Glomerular visceral epithelial cell (primary cell): ENCODE results near the gene GP1BB.
"Not testable (repeated sequence)": the region's sequence is repeated elsewhere in the genome, so short reads cannot be mapped to it uniquely, and the experiment has no call there.

Experiments
- DNase-seq: peaks from one replicate; pipeline ENCODE4 v3.0.0-alpha.2; 2016; ENCODE audit errors: extremely low spot score

Gene GP1BB

DNA sequence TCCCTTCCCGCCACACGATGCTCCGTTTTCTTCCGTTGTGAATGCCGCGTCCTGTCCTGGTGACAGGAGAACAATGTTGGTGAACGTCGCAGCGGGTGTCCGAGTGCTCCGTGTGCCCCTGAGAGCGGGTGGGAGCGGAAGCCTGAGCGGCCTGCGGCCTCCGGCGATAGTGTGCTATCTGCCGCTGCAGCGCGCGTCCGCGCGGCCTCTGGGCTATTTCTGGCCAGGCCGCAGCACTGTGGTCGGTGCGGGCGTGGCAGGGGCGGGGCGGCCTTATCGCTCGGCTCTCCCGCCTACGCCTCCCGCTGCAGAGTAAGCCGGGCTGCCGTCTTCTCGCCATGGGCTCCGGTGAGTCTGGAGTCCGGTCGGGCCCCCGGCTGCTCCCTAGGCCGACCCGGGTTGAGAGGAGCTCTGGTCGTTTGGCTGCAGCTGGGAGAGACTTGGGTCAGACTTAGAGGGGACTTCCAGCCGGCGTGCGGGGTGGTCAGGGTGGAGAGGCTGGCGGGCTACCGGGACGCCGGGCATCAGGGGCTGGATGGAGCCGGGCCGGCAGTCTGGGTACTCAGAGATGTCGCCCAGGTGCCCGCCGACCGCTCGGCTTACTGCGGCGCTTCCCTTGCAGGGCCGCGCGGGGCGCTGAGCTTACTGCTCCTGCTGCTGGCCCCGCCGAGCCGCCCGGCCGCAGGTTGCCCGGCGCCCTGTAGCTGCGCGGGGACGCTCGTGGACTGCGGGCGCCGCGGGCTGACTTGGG, at the start of gene GP1BB:
Gene GP1BB (plus strand): TSS at position 308 of the 751 bp plus-strand sequence. CDS start 31 bp downstream, at position 339.
- DNase-seq: peak; percentile 26

DNA sequence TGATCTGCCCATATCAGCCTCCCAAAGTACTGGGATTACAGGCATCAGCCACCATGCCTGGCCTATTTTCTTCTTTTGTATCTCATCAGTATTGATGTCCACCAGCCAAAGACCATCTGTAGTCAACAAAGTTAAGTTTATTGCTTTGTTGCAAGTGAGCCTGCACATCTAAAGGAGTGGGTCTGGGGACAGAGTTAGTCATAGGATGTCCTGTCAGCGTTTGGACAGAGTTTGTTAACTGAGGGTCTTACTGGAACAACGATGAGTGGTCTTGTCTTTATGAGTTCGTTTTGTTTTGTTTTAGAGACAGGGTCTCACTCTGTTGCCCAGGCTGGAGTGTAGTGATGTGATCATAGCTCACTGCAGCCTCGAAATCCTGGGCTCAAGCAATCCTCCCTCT, 49.7 kb upstream of the GP1BB start:
- DNase-seq: no peak

DNA sequence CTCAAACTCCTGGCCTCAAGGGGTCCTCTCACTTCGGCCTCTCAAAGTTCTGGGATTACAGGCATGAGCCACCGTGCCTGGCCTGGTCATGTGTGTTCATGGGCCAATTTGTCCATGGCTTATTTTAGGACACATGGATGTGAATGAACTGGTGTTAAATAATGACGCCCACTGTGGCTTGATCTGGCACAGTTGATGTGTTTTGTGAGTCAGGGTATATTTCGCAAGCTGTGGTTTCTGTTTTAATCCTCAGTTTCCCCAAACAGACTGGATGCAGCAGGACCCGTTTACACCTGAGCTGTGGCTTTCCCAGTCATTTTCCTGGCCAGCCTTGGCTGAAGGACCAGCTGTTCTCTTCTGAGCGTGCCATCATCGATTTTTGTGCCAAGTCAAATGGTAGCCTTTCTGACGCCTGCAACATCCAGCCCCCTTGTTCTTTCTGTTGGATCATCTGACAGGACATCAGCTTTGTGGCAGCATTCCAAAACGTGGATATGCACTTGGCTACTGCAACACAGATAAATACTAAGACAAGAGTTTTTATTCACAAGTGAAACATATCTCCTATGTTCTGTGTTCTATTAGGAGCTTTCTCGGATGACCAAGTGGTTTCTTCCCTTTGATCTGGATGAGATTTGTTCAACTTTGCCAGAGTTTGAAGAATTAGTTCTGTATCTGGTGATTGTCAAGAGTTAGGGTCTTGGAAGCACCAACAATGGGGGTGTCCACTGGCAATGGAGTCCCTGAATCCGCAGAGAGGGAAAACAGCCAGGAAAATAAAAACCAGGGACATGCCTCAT, 49.0 kb upstream of the GP1BB start:
- no peak for DNase-seq

DNA sequence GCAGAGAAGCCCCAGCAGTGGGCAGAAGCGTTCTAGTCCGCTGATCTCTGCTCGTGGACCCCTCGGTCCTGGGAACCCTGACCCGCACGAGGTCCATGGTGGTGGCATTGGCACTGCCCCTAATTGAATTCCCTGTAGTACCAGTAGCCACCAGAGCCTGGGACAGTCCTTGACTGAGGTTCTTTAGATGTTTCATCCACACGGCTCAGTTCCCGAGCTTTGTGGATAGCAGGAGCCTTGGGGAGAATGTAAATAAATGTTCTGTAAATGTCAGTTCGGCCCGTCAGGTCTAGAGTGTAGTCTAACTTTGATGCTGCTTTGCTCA, 48.4 kb upstream of the GP1BB start:
- DNase-seq: no peak

DNA sequence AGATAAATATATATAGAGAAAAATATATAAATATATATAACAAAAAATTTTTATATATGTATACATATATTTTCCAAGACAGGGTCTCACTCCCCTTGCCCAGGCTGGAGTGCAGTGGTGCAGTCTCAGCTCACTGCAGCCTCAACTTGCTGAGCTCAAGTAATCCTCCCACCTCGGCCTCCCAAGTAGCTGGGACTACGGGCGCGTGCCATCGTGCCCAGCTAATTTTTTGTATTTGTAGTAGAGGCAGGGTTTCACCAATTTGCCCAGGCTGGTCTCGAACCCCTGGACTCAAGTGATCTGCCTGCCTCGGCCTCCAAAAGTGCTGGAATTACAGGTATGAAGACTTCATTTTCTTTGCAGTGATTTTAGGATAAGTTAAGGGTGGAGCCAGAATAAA, 47.9 kb upstream of the GP1BB start:
- no peak for DNase-seq

DNA sequence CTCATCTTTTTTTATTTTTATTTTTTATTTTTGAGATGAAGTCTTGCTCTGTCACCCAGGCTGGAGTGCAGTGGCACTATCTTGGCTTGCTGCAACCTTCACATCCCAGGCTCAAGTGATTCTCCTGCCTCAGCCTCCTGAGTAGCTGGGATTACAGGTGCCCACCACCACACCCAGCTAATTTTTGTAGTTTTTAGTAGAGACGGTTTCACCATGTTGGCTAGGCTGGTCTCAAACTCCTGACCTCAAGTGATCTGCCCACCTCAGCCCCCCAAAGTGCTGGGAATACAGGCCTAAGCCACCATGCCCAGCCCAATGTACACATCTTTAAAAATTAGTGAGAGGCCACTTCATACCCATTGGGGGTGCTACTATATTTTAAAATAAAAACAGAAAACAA, 46.9 kb upstream of the GP1BB start:
- not testable (repeated sequence) for DNase-seq

DNA sequence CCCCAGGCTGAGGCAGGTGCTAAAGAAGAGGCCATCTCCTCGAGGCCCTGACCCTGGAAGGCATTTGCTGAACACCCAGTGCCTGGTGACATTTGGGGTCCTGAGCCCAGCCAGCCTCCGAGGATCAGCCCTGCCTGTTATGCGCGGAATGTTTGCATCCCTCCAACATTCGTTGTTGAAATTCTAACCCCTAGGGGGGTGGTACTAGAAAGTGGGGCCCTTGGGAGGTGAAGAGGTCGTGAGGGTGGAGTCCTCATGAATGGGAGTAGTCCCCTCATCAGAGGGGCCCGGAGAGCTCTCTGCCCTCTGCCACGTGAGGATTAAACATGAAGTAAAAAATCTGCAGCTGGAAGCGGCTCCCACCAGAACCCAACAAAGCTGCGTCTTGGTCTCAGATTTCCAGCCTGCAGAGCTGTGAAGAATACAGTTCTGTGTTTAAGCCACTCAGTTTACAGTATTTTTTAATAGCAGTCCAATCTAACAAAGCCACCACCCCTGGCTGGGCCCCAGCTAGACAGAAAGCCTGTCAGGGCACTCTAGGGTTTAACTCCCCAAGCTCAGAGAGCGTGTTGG, 44.3 kb upstream of the GP1BB start:
- DNase-seq: no peak

DNA sequence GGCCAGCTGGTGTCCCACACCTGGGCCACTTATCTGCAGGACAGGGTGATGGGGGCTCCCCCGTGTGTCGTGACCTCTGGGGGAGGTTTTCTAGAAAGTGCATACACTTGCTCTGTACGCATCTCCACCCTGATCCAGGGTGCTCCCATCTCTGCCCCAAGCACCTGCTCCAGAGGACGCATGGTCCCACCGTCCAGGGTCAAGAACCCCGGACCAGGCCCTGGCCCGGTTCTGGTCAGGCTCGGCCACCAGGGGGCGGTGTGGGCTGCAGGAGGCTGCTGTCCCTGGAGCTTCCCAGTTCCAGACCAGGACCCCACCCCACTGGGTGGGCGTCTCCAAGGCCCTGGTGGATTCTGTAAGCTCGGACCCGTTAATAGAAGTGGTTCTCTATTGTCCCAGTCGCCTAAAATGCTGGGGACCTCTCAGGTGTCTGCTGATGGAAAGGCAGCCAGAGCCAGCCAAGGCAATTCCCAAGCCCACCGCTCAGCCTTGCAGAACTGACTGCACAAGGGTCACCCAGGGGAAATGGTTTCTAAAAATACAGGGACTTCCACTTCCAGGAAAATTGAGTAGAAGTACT, 43.7 kb upstream of the GP1BB start:
- DNase-seq: peak; percentile 3

DNA sequence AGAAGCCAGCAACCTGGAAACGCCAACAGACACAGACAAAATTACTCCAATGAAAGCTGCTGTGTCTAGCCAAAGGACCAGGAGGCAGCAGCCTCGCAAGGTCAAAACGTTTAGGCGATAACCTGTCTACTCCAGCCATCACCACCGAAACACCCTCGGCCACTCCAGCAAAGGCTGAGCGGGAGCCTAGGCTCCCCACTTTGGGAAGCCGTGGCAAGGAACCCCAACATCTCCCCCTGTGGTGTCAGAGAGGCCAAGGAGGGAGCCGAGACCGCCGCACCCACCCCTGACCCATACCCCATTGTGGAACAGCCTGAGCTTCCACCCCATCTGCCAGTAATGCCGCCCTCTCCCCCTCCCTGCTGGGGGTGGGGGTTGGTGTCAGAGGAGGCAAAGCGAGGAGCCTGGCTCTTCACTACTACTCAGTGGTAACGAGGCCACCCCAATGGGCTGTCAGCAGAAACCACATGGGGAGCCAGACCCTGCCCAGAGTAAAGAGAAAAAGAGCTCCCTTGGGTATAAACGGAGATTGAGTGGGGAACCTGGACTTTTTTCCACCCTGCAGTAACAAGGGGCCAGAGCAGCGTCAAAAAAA, 43.0 kb upstream of the GP1BB start:
- DNase-seq: no peak

DNA sequence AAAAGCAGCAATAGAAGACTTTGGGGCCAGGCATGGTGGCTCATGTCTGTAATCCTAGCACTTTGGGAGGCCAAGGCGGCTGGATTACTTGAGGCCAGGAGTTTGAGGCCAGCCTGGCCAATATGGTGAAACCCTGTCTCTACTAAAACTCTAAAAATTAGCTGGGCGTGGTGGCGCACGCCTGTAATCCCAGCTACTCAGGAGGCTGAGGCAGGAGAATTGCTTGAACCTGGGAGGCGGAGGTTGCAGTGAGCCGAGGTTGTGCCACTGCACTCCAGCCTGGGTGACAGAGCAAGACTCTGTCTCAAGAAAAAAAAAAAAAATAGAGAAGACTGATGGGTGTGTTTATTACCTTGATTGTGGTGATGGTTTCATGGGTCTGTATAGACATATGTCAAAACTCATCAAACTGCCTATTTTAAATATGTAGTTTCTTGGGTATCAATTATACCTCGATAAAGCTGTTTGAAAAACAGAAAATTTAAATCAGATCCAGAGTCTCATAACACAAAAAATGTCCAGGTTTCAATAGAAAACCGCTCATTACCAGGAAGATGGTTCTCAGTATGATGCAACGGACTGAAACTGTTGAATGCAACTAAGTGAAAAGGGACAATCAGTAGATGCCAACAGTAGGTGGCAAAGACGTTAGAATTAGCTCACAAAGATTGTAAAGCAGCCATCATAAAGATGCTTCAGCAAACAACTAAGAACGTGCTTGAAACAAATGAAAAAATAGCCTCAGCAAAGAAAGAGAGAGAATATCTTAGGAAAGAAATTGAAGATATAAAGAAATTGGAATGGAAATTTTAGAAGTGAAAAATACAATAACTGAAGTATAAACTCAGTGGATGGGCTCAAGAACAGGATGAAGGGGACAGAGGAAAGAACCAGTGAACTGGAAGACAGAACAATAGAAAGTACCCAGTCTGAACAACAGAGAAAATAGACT, 42.2 kb upstream of the GP1BB start:
- DNase-seq: no peak

DNA sequence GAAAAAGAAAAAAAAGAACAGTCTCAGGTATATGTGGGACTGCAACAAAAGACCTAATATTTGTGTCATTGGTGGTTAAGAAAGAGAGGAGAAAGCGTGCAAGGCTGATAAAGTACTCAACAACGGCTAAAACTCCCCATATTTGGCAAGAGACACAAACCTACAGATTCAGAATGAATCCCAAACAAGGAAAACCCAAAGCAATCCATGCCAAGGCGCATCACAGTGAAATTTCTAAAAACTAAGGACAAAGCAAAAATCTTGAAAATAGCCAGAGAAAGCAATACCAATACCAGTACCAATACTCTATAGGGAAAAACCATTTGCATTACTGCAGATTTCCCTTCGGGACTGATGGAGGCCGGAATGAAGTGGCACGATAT, 41.5 kb upstream of the GP1BB start:
- no peak for DNase-seq

DNA sequence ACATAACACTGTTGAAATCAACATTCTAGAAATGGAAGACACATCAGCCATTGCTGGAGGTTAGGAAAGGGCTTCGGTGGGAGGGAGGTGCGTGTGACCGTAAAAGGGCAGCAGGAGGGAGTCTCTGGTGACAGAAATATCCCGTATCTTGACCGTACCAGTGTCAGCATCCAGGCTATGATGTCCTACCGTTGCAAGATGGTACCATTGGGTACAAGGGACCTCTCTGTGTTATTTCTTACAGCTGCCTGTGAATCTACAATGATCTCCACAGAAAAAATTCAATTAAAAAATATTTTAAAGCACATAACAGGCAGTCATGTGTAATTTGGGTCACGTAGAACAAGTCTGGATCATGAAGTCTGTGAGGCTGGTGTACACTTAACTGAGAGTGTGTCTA, 36.4 kb upstream of the GP1BB start:
- DNase-seq: no peak

DNA sequence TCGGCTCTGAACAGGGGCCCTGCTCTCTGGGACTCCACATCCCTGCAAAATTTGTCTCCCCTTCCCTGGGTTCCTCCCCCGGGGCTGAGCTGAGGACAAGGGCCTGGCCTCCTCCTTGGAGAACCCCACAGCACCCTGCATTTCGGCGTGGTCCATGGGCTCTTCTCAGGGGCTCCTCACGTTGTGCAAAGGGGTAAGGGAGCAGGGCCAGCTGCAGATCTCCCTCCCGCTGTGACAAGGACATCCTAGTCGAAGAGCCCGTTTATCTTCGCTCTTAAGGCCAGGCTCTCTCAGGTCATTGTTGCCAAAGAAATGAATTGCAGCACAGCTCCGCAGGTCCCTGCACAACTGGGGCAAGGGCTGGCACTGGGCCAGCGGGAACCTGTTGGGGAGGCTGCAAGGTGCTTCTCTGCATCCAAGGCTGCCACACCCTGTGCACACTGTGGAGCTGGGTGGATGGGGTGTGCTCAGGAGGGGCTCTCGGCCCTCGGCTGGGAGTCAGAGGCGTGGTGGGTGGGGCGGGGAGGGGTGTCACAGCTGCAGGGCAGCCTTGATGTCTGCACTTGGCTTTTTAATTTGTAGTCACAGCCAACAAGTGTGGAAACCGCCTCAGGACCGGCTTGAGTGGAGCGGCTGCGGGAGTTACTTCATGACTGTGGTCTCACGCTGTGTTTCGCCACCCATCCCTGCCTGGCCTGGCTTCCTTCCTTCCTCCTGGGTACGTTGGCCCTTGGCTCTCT, 35.6 kb upstream of the GP1BB start:
- DNase-seq: no peak

DNA sequence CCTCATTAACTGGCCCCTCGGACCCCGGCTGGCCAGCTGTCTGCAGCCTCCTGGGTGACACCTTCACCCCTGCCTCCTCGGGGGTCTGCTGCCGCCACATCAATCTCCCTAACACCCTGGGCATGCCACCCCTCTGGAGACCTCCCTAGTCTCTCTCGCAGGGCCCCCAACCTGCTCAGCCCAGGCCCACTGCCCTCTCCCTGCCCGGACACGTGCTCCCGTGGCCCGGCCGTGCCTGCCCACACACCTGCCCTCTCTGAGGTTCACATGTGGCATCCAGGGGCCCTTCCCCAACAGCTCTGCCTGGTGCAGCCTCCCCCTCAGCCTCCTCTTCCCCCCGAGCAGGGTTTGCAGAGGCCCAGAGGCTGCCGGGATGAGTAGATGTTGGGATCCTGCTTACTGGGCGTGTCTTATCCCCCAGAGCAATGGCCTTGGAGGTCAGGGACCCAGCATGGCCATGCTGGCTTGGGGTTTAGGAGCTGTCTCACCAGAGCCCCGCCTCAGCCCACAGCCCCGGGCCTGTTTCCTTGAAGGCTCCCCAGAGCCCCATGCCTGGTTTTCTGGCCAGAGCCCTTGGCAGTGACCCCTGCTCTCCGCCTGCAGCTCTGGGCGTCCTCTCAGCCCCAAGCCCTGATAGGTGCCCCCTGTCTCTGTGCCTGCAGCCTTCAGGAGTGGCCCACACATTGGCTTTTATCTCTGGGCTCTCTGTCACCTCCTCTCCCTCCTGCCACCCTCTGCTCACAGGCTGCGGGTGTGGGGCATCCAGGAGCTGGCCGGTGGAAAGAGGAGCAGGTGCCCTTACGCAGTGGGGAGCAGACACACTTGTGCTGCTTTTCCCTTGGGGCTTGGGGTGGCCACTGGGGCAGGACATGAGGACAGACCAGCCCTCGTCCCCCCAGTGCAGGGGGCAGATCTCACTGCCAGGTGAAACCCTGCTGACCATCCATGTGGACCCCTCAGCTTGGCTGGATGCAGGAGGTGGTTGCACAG, 34.7 kb upstream of the GP1BB start:
- no peak for DNase-seq

DNA sequence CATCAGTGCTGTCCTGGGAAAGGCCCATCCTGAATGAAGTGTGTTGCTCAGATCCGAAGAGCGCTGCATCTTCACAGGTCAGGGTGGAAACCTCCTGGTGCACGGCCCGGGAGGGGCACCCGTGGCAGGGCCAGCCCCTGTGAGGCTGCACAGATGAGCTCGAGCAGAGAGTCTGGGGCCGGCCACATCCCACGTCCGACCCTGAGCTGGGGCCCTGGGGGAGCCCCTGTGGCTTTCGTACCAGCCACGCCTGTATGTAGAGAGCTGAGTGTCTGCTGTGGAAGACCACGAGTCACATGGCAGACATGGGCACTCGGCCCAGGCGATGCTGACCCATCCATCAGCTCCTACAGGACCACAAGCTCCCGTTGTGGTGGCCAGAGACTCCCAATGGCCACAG, 33.9 kb upstream of the GP1BB start:
- no peak for DNase-seq

DNA sequence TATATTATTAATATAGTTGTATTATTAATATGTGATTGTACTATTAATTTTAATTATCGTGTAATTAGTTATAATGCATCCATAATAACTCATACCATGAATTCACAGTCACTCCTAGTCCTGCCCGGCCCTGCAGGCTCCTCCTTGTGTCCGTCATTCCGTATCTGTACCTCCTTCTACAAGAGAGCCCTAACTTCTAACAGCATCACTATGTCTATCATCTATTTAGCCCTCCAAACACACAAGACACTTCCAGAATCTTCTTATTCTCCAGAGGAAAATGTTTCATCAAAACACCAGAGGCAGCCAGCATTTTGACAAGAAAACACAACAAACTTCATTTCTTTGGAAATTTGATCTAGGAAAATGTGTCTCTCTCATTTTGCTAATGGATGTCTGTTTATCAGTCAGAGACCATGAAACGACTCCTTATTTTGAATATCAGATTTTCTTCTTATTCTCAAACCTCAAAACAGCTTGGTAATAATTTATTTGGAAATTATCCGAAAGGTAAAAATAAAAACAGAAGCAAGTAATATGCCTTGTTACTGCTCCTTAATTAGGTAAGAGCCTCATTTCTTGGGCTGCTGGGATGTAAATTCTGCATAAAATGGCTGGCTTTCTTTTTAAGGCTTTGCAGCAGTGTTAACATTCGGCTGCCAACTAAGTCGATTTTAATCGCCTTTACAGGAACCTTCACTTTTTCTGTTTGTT, 32.2 kb upstream of the GP1BB start:
- DNase-seq: no peak

DNA sequence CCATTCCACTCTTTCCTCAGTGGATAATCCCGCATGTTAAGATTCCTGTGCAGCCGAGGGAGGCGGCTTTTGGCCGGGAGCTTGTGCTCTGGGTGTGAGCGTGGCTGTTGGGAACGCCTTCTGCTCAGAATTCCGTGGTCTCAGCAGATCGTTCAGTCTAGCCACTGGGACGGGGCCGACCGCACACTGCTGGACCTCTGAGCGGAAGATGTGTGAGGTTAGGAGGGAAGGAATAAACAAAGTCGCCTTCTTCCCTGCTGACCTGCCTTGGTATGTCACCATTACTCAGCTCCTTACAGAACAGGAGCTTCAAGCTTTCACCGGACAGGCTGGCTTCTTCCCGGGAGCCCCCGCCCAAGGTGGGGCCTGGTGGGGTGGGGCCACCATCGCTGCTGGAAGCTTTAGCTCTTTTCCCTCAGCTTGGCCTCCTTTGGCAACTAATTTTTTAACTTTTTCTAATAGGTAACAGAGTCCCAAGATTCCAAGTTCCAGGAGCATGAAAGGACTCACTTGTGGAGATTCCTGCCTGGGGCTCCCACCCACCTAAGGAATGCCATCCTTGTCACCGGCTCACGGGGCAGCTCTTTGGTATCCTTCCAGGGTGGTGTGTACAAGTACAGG, 31.5 kb upstream of the GP1BB start:
- DNase-seq: peak; percentile 22

DNA sequence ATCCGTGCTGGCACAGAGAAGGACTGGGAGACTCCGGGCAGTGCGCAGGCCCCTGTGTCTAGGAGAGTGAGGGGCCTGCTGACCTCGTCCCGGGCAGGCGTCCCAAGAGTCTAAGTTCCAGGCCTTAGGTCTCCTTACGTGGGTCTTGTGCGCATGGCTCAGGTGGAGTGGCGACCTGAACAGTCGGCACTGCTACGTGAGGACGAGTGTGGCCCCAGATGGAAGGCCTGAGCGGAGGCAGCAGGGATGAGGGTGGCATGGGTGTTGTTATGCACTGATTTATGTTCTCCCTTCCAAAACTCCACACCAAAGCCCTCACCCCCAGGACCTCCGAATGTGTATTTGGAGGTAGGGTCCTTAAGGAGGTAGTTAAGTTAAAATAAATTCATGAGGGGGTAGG, 29.8 kb upstream of the GP1BB start:
- no peak for DNase-seq
